Skeletal muscle satellite cell (primary cell): ENCODE results near the gene FANCC.
A peak's percentile ranks its signal among the peaks of the same experiment; 100 is the strongest.

Experiments used
- H3K27me3 ChIP-seq: 2 replicates; pipeline ENCODE4 v1.7.0; 2013; ENCODE audit warnings: low read length; ENCODE audit not compliant: control insufficient read depth, insufficient read depth
- H3K36me3 ChIP-seq: 2 replicates; pipeline ENCODE4 v1.7.0; 2013; ENCODE audit warnings: mild to moderate bottlenecking, control low read depth, low read length; ENCODE audit not compliant: insufficient read depth
- H3K4me1 ChIP-seq: 2 replicates; pipeline ENCODE4 v1.7.0; 2013; ENCODE audit warnings: low read length; ENCODE audit not compliant: control insufficient read depth, insufficient read depth
- H3K4me2 ChIP-seq: 2 replicates; pipeline ENCODE4 v1.7.0; 2013; ENCODE audit warnings: mild to moderate bottlenecking, low read length
- H3K4me3 ChIP-seq: 2 replicates; pipeline ENCODE4 v1.7.0; 2013; ENCODE audit warnings: low read length
- H3K9ac ChIP-seq: 2 replicates; pipeline ENCODE4 v1.7.0; 2013; ENCODE audit warnings: mild to moderate bottlenecking, low read depth, low read length, moderate library complexity
- H3K9me3 ChIP-seq: replicated peaks from 2 replicates; pipeline ENCODE4 v1.7.0; 2013; ENCODE audit warnings: mild to moderate bottlenecking, control low read depth, low read length

FANCC gene

DNA sequence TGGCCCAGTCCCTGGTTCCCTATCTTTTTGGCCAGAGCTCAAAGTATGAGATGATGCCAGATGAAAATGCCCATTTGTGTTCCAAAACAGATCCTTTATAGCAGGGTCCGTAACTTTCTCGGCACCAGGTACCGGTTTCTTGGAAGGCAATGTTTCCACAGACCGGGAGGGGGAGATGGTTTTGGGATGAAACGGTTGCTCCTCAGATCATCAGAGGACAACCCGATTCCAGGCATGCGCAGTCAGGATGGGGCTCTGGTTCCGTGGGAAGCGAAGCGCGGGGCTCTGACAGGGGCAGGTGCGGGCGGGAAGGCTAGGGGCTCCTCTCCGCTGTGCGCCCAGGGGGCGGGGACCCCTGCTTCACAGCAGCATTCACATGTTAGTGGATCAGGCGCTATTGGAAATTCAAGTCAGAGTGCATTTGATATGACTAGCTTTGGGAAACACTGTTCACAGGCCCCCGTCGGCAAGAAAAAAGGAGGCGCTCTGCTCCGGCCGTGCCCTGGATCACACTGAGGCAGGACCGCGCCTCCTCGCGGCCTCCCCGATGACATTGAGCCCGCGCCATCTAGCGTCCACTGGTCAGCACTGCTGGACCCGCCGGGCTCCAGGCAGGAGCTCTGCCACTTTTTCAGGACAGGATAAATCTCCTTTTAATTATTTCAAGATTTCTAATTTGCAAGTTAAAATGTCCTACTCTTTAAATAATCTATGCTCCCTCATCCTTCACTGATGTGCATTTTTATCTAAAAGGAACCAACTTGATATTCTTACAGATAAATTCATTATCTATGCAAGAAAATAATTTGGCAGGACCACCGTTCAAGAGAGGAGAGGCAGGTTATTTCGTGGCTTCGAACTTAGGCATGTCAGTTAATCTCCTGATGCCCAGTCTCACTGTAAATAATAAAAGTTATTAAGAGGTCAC is 190.0 kb downstream of the FANCC start:
- no peaks in the 10 kb centered on the region for H3K27me3 ChIP-seq
- peak overlapping the region; percentile 76 for H3K4me3 ChIP-seq
- peak overlapping the region; percentile 99 for H3K4me2 ChIP-seq
- H3K9ac ChIP-seq = peak overlapping the region; percentile 85
- peaks cover 15% of the 10 kb centered on the region for H3K4me1 ChIP-seq
- H3K36me3 ChIP-seq = no peaks in the 10 kb centered on the region
- no peaks in the 10 kb centered on the region for H3K9me3 ChIP-seq

- Histone ChIP-seq H3K4me1 (peaks cover 15% of the 10 kb centered on the region), H3K4me2 (peak overlapping the region; percentile 99), H3K27me3 (no peaks in the 10 kb centered on the region), H3K4me3 (peak overlapping the region; percentile 76), H3K9me3 (no peaks in the 10 kb centered on the region), H3K36me3 (no peaks in the 10 kb centered on the region), H3K9ac (no peak overlapping the region)
Observed at GRCh38 chr9:95126739-95127138, 190.8 kb downstream of the FANCC start.

DNA sequence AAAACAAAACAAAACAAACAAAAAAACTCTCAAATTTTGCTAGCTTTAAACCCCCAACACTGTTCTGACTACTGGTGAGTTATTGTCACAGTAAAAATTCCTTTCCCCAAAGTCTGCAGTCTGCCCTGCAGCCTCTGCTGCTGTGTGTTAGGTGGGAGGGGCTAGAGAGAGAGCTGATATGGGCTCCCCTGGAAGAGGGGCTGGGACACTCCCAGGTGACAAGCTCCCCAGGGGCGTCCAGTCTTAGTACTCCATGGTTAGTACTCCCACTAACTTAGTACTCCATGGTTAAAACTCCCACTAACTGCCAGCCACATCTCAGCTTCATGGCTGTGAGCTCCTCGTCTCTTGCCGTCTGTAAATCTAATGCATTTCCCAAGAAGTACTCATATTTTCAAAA is 191.9 kb downstream of the FANCC start:
- Histone ChIP-seq H3K4me1 (peaks cover 12% of the 10 kb centered on the region), H3K4me3 (no peak overlapping the region), H3K4me2 (no peak overlapping the region), H3K27me3 (no peaks in the 10 kb centered on the region), H3K9ac (no peak overlapping the region), H3K9me3 (no peaks in the 10 kb centered on the region), H3K36me3 (no peaks in the 10 kb centered on the region)

DNA sequence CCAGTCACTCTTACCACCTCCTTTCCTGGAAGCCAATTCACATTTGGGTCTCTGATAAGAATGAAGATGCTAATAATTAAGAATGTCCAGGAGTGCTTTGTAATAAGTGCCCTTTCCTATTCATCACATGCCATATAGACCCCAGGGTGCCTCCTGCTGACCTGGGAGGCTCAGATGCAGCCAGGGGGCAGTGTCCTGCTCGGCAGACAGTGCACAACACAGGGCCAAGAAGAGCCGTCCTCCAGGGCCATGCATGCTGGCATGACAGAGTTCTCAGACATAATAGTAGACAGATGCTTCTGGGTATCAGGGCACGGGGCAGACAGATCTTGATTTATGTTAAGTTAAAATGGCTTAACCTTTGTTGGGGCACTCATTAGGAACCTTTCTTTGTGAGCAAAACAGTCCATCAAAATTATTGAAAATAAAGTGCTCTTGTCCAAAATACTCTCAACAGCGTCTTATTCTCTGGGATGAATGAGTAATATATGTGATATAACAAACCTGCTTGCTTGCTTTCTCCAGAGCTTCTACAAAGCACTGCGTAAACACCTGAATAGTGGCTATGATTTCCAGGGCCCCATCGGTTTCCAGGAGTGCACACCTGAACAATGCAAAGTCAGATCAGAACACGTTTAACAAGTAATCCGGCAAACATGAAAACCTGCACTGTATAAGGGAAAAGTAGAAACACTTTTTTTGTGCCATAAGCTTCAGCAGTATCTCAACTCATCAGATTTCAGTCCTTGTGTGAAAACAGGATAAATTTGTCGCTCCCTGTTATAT is 192.7 kb downstream of the FANCC start:
- Histone ChIP-seq H3K9me3 (no peaks in the 10 kb centered on the region), H3K27me3 (no peaks in the 10 kb centered on the region), H3K4me2 (no peak overlapping the region), H3K36me3 (no peaks in the 10 kb centered on the region), H3K9ac (no peak overlapping the region), H3K4me3 (no peak overlapping the region), H3K4me1 (peaks cover 12% of the 10 kb centered on the region)

DNA sequence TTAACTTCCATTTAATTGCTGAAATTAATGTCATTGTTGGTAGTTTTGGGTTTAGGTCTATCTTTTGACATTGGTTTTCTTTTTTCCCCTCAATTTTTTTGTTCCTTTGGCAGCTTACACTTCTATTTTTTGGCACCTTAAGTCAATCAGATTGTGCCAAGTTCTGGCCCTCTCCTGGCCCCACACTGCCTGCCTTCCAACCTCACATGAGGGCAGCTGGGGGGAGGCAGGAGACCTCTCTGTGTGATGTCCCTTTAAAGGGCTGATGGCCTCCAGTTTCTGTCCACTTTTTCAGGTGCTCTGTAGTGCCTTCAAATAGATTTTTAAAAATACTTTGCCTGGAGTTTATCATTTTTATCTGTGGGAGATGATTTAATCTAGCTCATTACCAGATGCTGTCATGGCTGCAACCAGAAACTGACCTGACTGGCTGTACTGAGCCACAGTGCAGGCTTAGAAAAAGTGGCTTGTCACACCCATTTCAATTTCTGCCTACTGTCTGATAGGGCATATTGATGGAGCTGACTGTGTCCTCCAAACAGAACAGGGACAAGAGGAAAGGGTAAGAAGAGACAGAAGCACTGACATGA is 196.6 kb downstream of the FANCC start:
- Histone ChIP-seq H3K27me3 (no peaks in the 10 kb centered on the region), H3K4me2 (no peak overlapping the region), H3K9me3 (no peaks in the 10 kb centered on the region), H3K9ac (no peak overlapping the region), H3K4me3 (no peak overlapping the region), H3K4me1 (peaks cover 20% of the 10 kb centered on the region), H3K36me3 (no peaks in the 10 kb centered on the region)

DNA sequence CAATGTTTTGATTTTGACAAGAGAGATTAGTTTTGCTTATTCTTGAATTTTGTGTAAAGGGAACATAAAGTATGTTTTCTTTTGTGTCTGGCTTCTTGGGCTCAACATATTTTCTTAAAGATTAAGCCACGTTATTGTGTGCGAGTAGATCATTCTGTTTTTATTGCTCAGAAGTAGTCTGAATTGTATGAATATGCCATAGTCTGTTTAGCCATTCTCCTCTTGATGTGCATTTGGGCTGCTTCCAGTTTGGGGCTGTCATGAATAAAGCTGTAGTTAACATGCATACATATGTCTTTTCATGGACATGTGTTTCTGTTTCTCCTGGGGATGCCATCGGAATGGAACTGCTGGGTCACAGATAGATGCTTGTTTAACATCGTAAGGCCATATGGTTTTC is 198.9 kb downstream of the FANCC start:
- no peaks in the 10 kb centered on the region for H3K9me3 ChIP-seq
- H3K4me3 ChIP-seq = no peak overlapping the region
- H3K27me3 ChIP-seq = no peaks in the 10 kb centered on the region
- no peak overlapping the region for H3K9ac ChIP-seq
- peaks cover 5% of the 10 kb centered on the region for H3K36me3 ChIP-seq
- peaks cover 16% of the 10 kb centered on the region for H3K4me1 ChIP-seq
- no peak overlapping the region for H3K4me2 ChIP-seq

GRCh38 chr9:95116808-95117204 is 200.7 kb downstream of the FANCC start:
- Histone ChIP-seq H3K4me2 (no peak overlapping the region), H3K27me3 (no peaks in the 10 kb centered on the region), H3K36me3 (peaks cover 11% of the 10 kb centered on the region), H3K9me3 (no peaks in the 10 kb centered on the region), H3K9ac (no peak overlapping the region), H3K4me3 (no peak overlapping the region), H3K4me1 (peaks cover 16% of the 10 kb centered on the region)

DNA sequence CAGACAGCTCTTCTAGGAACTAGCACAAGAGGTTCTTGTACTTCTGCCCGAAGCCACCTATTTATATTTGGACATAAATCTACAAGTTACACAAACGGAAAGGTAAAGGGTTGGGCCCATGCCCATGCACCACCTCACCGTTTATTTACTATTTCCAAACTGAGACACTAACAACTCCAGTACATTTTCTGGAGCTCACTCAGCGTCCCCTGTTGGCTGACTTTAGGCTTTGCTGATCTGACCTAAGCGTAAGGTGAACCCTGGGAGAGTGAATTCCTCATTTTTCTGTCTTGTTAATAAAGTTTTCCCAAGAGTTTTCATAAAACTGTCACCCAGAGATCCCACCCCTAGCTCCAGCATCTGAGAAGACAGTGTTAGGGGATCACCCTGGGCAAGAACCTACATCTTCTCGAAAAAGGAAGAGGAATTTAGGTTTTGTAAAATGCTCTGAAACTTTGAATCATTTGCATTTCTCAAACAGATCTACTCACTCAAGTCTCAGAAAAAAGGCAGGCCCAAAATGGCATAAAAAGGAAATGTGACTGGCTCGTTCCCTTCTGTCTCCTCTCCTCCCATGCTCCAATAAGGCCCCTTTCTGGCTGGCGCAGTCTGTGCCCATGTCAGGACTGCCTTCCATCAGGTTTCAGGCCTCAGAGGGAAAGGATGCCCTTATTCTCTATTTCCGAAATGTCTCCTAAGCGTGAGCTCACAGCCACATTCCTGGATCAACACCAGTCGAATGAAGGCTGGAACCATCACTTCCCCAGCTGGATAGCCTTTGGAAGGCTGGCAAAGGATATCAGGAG is 201.3 kb downstream of the FANCC start:
- Histone ChIP-seq H3K4me1 (peaks cover 16% of the 10 kb centered on the region), H3K9me3 (no peaks in the 10 kb centered on the region), H3K9ac (no peak overlapping the region), H3K27me3 (no peaks in the 10 kb centered on the region), H3K36me3 (peaks cover 16% of the 10 kb centered on the region), H3K4me3 (no peak overlapping the region), H3K4me2 (no peak overlapping the region)

GRCh38 chr9:95115104-95115503 is 202.4 kb downstream of the FANCC start:
- no peak overlapping the region for H3K9ac ChIP-seq
- H3K4me3 ChIP-seq = no peak overlapping the region
- H3K4me2 ChIP-seq = no peak overlapping the region
- no peaks in the 10 kb centered on the region for H3K9me3 ChIP-seq
- H3K27me3 ChIP-seq = no peaks in the 10 kb centered on the region
- H3K4me1 ChIP-seq = peaks cover 16% of the 10 kb centered on the region
- H3K36me3 ChIP-seq = peaks cover 21% of the 10 kb centered on the region

DNA sequence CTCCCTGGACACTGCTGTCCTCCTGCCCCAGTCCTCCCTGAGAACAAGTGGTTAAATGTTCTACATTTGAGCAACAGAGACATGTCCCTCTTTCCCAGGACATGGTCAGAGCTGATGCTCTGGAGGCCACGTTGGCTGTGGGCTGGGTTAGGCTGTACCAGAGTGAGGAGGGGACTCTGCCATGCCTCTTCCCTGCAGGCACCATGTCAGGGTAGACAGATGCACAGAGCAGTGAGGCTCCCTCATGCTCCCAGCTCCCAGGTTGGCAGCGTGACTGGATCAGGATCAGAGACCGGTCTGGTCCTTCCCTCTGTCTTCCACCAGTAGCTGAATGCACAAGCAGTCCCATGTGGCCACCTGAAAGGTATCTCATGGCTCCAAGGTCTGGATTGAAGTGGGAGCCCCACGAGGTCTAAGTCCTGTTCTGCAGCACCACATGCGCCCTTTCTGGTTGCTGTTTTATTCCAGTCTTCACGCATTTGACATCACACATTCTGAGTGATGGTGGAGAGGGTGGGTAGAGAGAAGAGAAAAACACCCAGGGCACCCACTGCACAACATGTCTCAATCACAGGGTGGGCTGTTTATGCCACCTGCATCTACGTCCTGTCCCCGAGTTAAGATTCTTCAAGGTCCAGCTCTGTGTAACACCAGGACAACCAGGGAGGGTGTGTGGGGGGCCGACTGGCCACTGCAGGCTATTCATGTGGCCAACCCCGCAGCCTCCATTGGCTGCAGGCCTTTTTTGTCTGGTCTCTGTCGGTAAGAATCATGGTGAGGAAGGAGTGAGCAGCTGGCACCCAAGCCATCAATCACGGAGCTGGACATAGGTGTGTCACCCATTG is 204.9 kb downstream of the FANCC start:
- no peak overlapping the region for H3K9ac ChIP-seq
- no peak overlapping the region for H3K4me3 ChIP-seq
- H3K27me3 ChIP-seq = no peaks in the 10 kb centered on the region
- no peak overlapping the region for H3K4me2 ChIP-seq
- H3K36me3 ChIP-seq = peaks cover 25% of the 10 kb centered on the region
- H3K9me3 ChIP-seq = no peaks in the 10 kb centered on the region
- H3K4me1 ChIP-seq = peaks cover 23% of the 10 kb centered on the region
